Ovary (tissue), 3 donors: ENCODE data around the gene CDK11A.
"Not testable (repeated sequence)": the region's sequence is repeated elsewhere in the genome, so short reads cannot be mapped to it uniquely, and the experiment has no call there.

Source experiments
- CTCF ChIP-seq, 3 donors: fragments of 450-650 bp in 2 of 3; fragments of 200-600 bp in 1 of 3; IDR thresholded peaks; one replicate each; pipeline versions ENCODE4 v1.5.1 to v1.8.0; 2016 to 2022; ENCODE audit warnings: antibody characterized with exemption in 3 of 3, mild to moderate bottlenecking in 1 of 3
- EP300 ChIP-seq: sonication (generic); formaldehyde crosslinking; IDR thresholded peaks from one replicate; pipeline ENCODE4 v1.6.1; 2017; ENCODE audit warnings: antibody characterized with exemption
- POLR2A ChIP-seq: fragments of 450-650 bp; IDR thresholded peaks from one replicate; pipeline ENCODE4 v1.6.1; 2017; ENCODE audit warnings: antibody characterized with exemption, mild to moderate bottlenecking, moderate library complexity
- donor health status: DM: no; HTN: no; CAD: no.

- not testable (repeated sequence) for TF ChIP-seq POLR2A; CTCF (IDR thresholded peaks at IDR 0.05); EP300
These were observed 8.9 kb downstream of the CDK11A start for GRCh38 chr1:1715109-1715883.
